GM12891 (cell line): ENCODE results near the gene SPATA6.

Source experiments
- POLR2A ChIP-seq: IDR thresholded peaks from 2 replicates; pipeline ENCODE4 v1.6.1; 2011; ENCODE audit warnings: low read depth, low read length, control low read depth
- POLR2AphosphoS5 ChIP-seq: IDR thresholded peaks from 2 replicates; pipeline ENCODE4 v1.6.1; 2011; ENCODE audit warnings: low read depth, low read length, control low read depth
- TAF1 ChIP-seq: IDR thresholded peaks from 2 replicates; pipeline ENCODE4 v1.6.1; 2011; ENCODE audit warnings: low read depth, low read length, control low read depth

DNA sequence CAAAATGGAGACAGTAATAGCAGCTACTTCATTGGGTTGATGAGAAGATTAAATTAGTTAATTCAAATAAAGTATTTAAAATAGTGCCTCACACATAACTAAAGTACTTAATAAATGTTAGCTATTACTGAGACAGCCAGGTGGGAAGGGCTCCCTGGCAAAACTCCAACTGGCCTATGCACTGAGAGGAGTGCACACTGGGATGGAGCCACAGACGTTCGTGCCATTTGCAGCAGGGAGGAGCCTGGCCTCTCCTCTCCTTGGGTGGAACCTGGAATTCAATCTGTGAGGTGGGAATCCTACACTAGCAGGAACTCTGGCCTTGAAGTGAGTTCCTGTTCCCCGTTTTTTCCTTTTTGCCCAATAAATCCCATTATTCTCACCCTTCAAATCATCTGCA lies 221.4 kb downstream of the SPATA6 start:
- TF ChIP-seq POLR2A (no peak), TAF1 (no peak), POLR2AphosphoS5 (no peak)
